Hepatocyte (in vitro differentiated cells): ENCODE data around the gene NUP133.

Experiments
- EZH2 ChIP-seq: fragments of 200-600 bp; sonication (generic); IDR thresholded peaks from 2 replicates; pipeline ENCODE4 v1.6.1; 2016; ENCODE audit warnings: antibody characterized with exemption, mild to moderate bottlenecking, borderline replicate concordance
- EZH2phosphoT487 ChIP-seq: fragments of 200-600 bp; sonication (generic); IDR thresholded peaks from one replicate; pipeline ENCODE4 v1.6.1; 2018; ENCODE audit warnings: antibody characterized with exemption, mild to moderate bottlenecking, low read depth, moderate library complexity; ENCODE audit not compliant: unreplicated experiment, severe bottlenecking
- TF ChIP-seq, protein P1 (sequence below): fragments of 200-600 bp; sonication (generic); IDR thresholded peaks from 2 replicates; pipeline ENCODE4 v1.5.1; 2016; ENCODE audit warnings: antibody characterized with exemption, mild to moderate bottlenecking; ENCODE audit not compliant: poor library complexity

- TF ChIP-seq, protein P1, sequence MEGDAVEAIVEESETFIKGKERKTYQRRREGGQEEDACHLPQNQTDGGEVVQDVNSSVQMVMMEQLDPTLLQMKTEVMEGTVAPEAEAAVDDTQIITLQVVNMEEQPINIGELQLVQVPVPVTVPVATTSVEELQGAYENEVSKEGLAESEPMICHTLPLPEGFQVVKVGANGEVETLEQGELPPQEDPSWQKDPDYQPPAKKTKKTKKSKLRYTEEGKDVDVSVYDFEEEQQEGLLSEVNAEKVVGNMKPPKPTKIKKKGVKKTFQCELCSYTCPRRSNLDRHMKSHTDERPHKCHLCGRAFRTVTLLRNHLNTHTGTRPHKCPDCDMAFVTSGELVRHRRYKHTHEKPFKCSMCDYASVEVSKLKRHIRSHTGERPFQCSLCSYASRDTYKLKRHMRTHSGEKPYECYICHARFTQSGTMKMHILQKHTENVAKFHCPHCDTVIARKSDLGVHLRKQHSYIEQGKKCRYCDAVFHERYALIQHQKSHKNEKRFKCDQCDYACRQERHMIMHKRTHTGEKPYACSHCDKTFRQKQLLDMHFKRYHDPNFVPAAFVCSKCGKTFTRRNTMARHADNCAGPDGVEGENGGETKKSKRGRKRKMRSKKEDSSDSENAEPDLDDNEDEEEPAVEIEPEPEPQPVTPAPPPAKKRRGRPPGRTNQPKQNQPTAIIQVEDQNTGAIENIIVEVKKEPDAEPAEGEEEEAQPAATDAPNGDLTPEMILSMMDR: no peak
- no peak for TF ChIP-seq EZH2
- TF ChIP-seq EZH2phosphoT487: no peak
Measured at GRCh38 chr1:229523052-229523451, 14.9 kb upstream of the NUP133 start.
